Kidney epithelial cell (primary cell): ENCODE results near the gene CXCL5. TPM values are rescaled to one million over a fixed set of nuclear protein-coding genes. Genes with fewer than 3 reads are reported as not detected.

Experiments used
- DNase-seq: peaks from one replicate; pipeline ENCODE4 v3.0.0-alpha.2; 2010; ENCODE audit warnings: low read depth
- H3K27me3 ChIP-seq: 2 replicates; pipeline ENCODE4 v1.6.0; 2011; ENCODE audit warnings: low read length; ENCODE audit not compliant: control insufficient read depth, insufficient read depth
- H3K36me3 ChIP-seq: 2 replicates; pipeline ENCODE4 v1.5.1; 2011; ENCODE audit warnings: low read length; ENCODE audit not compliant: control insufficient read depth, insufficient read depth
- H3K4me3 ChIP-seq: 2 replicates; pipeline ENCODE4 v1.5.1; 2011; ENCODE audit warnings: low read depth, mild to moderate bottlenecking, control low read depth, low read length
- CTCF ChIP-seq: IDR thresholded peaks from 2 replicates; pipeline ENCODE4 v1.5.1; 2011; ENCODE audit warnings: mild to moderate bottlenecking, moderate library complexity, low read length, control low read depth, inconsistent platforms; ENCODE audit not compliant: insufficient read depth, poor library complexity, severe bottlenecking
- total RNA-seq: library from RNA; depleted of rRNA; stranded (reverse); fragments of >200 nt; gene quantifications from 2 replicates; pipeline ENCODE4 v1.2.3, GENCODE V29; 2015

Gene CXCL5
- total RNA-seq, 1 donor from 2014 or later = 21.4 TPM

- DNase-seq = no peak
- no peak for TF ChIP-seq CTCF
- no peaks in the 10 kb centered on the region for H3K27me3 ChIP-seq
- no peak overlapping the region for H3K4me3 ChIP-seq
- H3K36me3 ChIP-seq = no peaks in the 10 kb centered on the region
Measured at GRCh38 chr4:74042681-74043080, 44.2 kb upstream of the CXCL5 start.

- no peaks in the 10 kb centered on the region for H3K36me3 ChIP-seq
- H3K27me3 ChIP-seq = no peaks in the 10 kb centered on the region
- no peak for TF ChIP-seq CTCF
- DNase-seq = no peak
- no peak overlapping the region for H3K4me3 ChIP-seq
Measured at GRCh38 chr4:74041418-74041817, 42.9 kb upstream of the CXCL5 start.

- TF ChIP-seq CTCF = no peak
- DNase-seq = no peak
- no peaks in the 10 kb centered on the region for H3K27me3 ChIP-seq
- no peaks in the 10 kb centered on the region for H3K36me3 ChIP-seq
- peak overlapping the region; percentile 94 for H3K4me3 ChIP-seq
Measured at GRCh38 chr4:74039315-74039763, 40.9 kb upstream of the CXCL5 start.

GRCh38 chr4:74038425-74039314 lies 40.2 kb upstream of the CXCL5 start, which contains the start of gene CXCL3:
Gene CXCL3 (minus strand): TSS chr4:74038689. CDS start chr4:74038611, 78 bp downstream.
- no peak for DNase-seq
- no peak for TF ChIP-seq CTCF

GRCh38 chr4:74038086-74038424 lies 39.6 kb upstream of the CXCL5 start:
- peak; percentile 6 for TF ChIP-seq CTCF
- DNase-seq = no peak
- Histone ChIP-seq H3K4me3 (peak overlapping the region; percentile 94), H3K36me3 (no peaks in the 10 kb centered on the region), H3K27me3 (no peaks in the 10 kb centered on the region)

More at GRCh38 chr4:74038425-74039314, 40.2 kb upstream of the CXCL5 start, which contains the start of gene CXCL3:
- Histone ChIP-seq H3K27me3 (no peaks in the 10 kb centered on the region), H3K36me3 (no peaks in the 10 kb centered on the region), H3K4me3 (peak within 1 kb of the TSS; percentile 94)
